Caco-2 (cell line): ENCODE data around the gene RAB30. TPM values are rescaled to one million over a fixed set of nuclear protein-coding genes. Genes with fewer than 3 reads are reported as not detected.

Experiments
- BruUV-seq: library from RNA; stranded (reverse); fragments of 400-500 nt; replicated peaks from 2 replicates; lab custom pipeline; 2021; lab: Mats Ljungman, UMichigan
- CTCF ChIA-PET: fragments of 300-600 bp; sonication (Branson Sonifier 250); formaldehyde crosslinking; loops from one replicate; lab custom pipeline; 2022; ENCODE audit warnings: antibody characterized with exemption; lab: Charles Lee
- POLR2A ChIA-PET: fragments of 300-600 bp; sonication (Branson Sonifier 250); formaldehyde crosslinking; loops from one replicate; lab custom pipeline; 2022; ENCODE audit warnings: antibody characterized with exemption; lab: Charles Lee
- DNase-seq, 2 experiments: peaks; one replicate each; pipeline versions ENCODE4 v3.0.0 to v3.0.0-alpha.2; 2020 to 2022
- H3K27me3 ChIP-seq: replicated peaks from 2 replicates; pipeline ENCODE4 v1.6.0; 2011; ENCODE audit warnings: low read length; ENCODE audit not compliant: control insufficient read depth, insufficient read depth
- H3K36me3 ChIP-seq: 2 replicates; pipeline ENCODE4 v1.5.1; 2011; ENCODE audit warnings: low read length; ENCODE audit not compliant: control insufficient read depth, insufficient read depth
- H3K4me1 ChIP-seq: fragments of 250-450 bp; sonication (Bioruptor Pico); 2 replicates; pipeline ENCODE4 v1.5.1; 2020; ENCODE audit warnings: mild to moderate bottlenecking
- H3K4me3 ChIP-seq: 2 replicates; pipeline ENCODE4 v1.5.1; 2011; ENCODE audit warnings: low read depth, mild to moderate bottlenecking, control low read depth, low read length
- H3K9me3 ChIP-seq: fragments of 250-450 bp; sonication (Bioruptor Pico); 2 replicates; pipeline ENCODE4 v1.5.1; 2020; ENCODE audit warnings: mild to moderate bottlenecking, moderate library complexity
- H3K27ac Mint-ChIP-seq: one replicate; pipeline ENCODE4 v1.8.0; 2022; ENCODE audit warnings: mixed read lengths; ENCODE audit not compliant: unreplicated experiment
- H3K27me3 Mint-ChIP-seq: one replicate; pipeline ENCODE4 v1.8.0; 2022; ENCODE audit warnings: mixed read lengths; ENCODE audit not compliant: insufficient read depth, unreplicated experiment
- H3K36me3 Mint-ChIP-seq: one replicate; pipeline ENCODE4 v1.8.0; 2022; ENCODE audit warnings: mild to moderate bottlenecking, mixed read lengths; ENCODE audit not compliant: insufficient read depth, unreplicated experiment
- H3K4me1 Mint-ChIP-seq: one replicate; pipeline ENCODE4 v1.8.0; 2022; ENCODE audit warnings: low read depth, mixed read lengths; ENCODE audit not compliant: unreplicated experiment
- H3K4me3 Mint-ChIP-seq: one replicate; pipeline ENCODE4 v1.8.0; 2022; ENCODE audit warnings: mild to moderate bottlenecking, moderate library complexity, mixed read lengths; ENCODE audit not compliant: unreplicated experiment
- H3K9me3 Mint-ChIP-seq: one replicate; pipeline ENCODE4 v1.8.0; 2022; ENCODE audit warnings: mixed read lengths; ENCODE audit not compliant: unreplicated experiment
- CTCF ChIP-seq, 2 experiments: fragments of 200-600 bp in 1 of 2; IDR thresholded peaks; 1 replicate in 1 of 2; 2 replicates in 1 of 2; pipeline versions ENCODE4 v1.5.1 to v1.8.0; 2011 to 2022; ENCODE audit warnings: antibody characterized with exemption in 1 of 2, control low read depth in 1 of 2, inconsistent platforms in 1 of 2, low read depth in 1 of 2, low read length in 1 of 2, mild to moderate bottlenecking in 1 of 2, moderate library complexity in 1 of 2; ENCODE audit not compliant: insufficient read depth in 1 of 2, severe bottlenecking in 1 of 2, unreplicated experiment in 1 of 2
- intact Hi-C: fragments of 100-400 bp; cut with micrococcal nuclease; formaldehyde crosslinking; loops from one replicate; pipeline ENCODE4 v1.10.0; 2022; ENCODE audit not compliant: unreplicated experiment
- total RNA-seq: library from RNA; stranded (reverse); gene quantifications from 2 replicates; pipeline ENCODE4 v1.2.3, GENCODE V29; 2022

The RAB30 gene
- total RNA-seq, 1 experiment from 2014 or later, result 13.5 TPM

- no peaks in the 10 kb centered on the region for H3K36me3 Mint-ChIP-seq
- no peaks in the 10 kb centered on the region for H3K9me3 ChIP-seq
- ChIA-PET POLR2A (no interaction called here), CTCF (no interaction called here)
- no peaks in the 10 kb centered on the region for H3K27me3 ChIP-seq
- no peak for TF ChIP-seq CTCF (IDR thresholded peaks at IDR 0.05; ENCODE audit: insufficient read depth in 1 of 2, low read depth in 1 of 2, low read length in 1 of 2, severe bottlenecking in 1 of 2, unreplicated experiment in 1 of 2)
- H3K4me3 Mint-ChIP-seq, result no peak overlapping the region
- peaks cover 9% of the 10 kb centered on the region for H3K4me1 ChIP-seq
- no peak overlapping the region for H3K27ac Mint-ChIP-seq
- no peaks in the 10 kb centered on the region for H3K36me3 ChIP-seq
- H3K9me3 Mint-ChIP-seq, result no peaks in the 10 kb centered on the region
- BruUV-seq, result no TSS peak
- H3K4me1 Mint-ChIP-seq, result peaks cover 10% of the 10 kb centered on the region
- DNase-seq, result no peak
- intact Hi-C loops, result no loop called here
- no peaks in the 10 kb centered on the region for H3K27me3 Mint-ChIP-seq
- H3K4me3 ChIP-seq, result no peak overlapping the region
Measured at GRCh38 chr11:82986446-82986845, 85.3 kb downstream of the RAB30 start.

- no peaks in the 10 kb centered on the region for H3K27me3 ChIP-seq
- TF ChIP-seq CTCF (IDR thresholded peaks at IDR 0.05; ENCODE audit: insufficient read depth in 1 of 2, low read depth in 1 of 2, low read length in 1 of 2, severe bottlenecking in 1 of 2, unreplicated experiment in 1 of 2), result no peak
- no TSS peak for BruUV-seq
- H3K4me3 Mint-ChIP-seq, result no peak overlapping the region
- no peaks in the 10 kb centered on the region for H3K4me1 ChIP-seq
- no peaks in the 10 kb centered on the region for H3K9me3 ChIP-seq
- DNase-seq, result no peak
- CTCF ChIA-PET, result interaction anchor here (0.9 kb wide), 1 partner anchor 57 kb away, joined by 3 read pairs; no protein-coding TSS in a partner anchor
- no peaks in the 10 kb centered on the region for H3K9me3 Mint-ChIP-seq
- no peaks in the 10 kb centered on the region for H3K27me3 Mint-ChIP-seq
- POLR2A ChIA-PET, result no interaction called here
- H3K4me3 ChIP-seq, result no peak overlapping the region
- peaks cover 6% of the 10 kb centered on the region for H3K4me1 Mint-ChIP-seq
- no peaks in the 10 kb centered on the region for H3K36me3 ChIP-seq
- no peaks in the 10 kb centered on the region for H3K36me3 Mint-ChIP-seq
- intact Hi-C loops, result no loop called here
- no peak overlapping the region for H3K27ac Mint-ChIP-seq
Measured at GRCh38 chr11:82981852-82982251, 89.8 kb downstream of the RAB30 start.

- DNase-seq, result no peak
- H3K36me3 ChIP-seq, result no peaks in the 10 kb centered on the region
- no TSS peak for BruUV-seq
- Mint-ChIP-seq H3K27me3 (no peaks in the 10 kb centered on the region), H3K4me3 (no peak overlapping the region), H3K27ac (no peak overlapping the region), H3K36me3 (no peaks in the 10 kb centered on the region), H3K4me1 (peaks cover 12% of the 10 kb centered on the region), H3K9me3 (no peaks in the 10 kb centered on the region)
- ChIA-PET CTCF (no interaction called here), POLR2A (no interaction called here)
- no peak overlapping the region for H3K4me3 ChIP-seq
- TF ChIP-seq CTCF (IDR thresholded peaks at IDR 0.05; ENCODE audit: insufficient read depth in 1 of 2, low read depth in 1 of 2, low read length in 1 of 2, severe bottlenecking in 1 of 2, unreplicated experiment in 1 of 2), result no peak
- no peaks in the 10 kb centered on the region for H3K27me3 ChIP-seq
- intact Hi-C loops, result no loop called here
- peaks cover 4% of the 10 kb centered on the region for H3K4me1 ChIP-seq
- H3K9me3 ChIP-seq, result no peaks in the 10 kb centered on the region
Measured at GRCh38 chr11:82980947-82981346, 90.8 kb downstream of the RAB30 start.
